PC-3 (cell line): ENCODE results near the gene OSR1. TPM values are rescaled to one million over a fixed set of nuclear protein-coding genes. Genes with fewer than 3 reads are reported as not detected.

Experiments
- ATAC-seq: fragments of 200-7000 bp; cut with Tn5 transposase; 2 replicates; pipeline ENCODE4 v1.9.1; 2020; ENCODE audit warnings: mild to moderate bottlenecking, moderate library complexity
- BruUV-seq: library from RNA; stranded (reverse); fragments of 400-500 nt; replicated peaks from 2 replicates; lab custom pipeline; 2021; lab: Mats Ljungman, UMichigan
- CTCF ChIA-PET: fragments of 300-600 bp; sonication (Branson Sonifier 250); formaldehyde crosslinking; loops from one replicate; lab custom pipeline; 2022; ENCODE audit warnings: antibody characterized with exemption; lab: Charles Lee
- POLR2A ChIA-PET: fragments of 300-600 bp; sonication (Branson Sonifier 250); formaldehyde crosslinking; loops from one replicate; lab custom pipeline; 2022; ENCODE audit warnings: antibody characterized with exemption; ENCODE audit not compliant: unreplicated experiment; lab: Charles Lee
- DNase-seq: peaks from one replicate; pipeline ENCODE4 v3.0.0-alpha.2; 2015
- H2AFZ ChIP-seq: fragments of 300-600 bp; sonication (generic); 2 replicates; pipeline ENCODE4 v1.6.0; 2016; ENCODE audit warnings: antibody characterized with exemption, low read length
- H3F3A ChIP-seq: fragments of 300-600 bp; sonication (generic); one replicate; pipeline ENCODE4 v1.6.0; 2017; ENCODE audit warnings: antibody characterized with exemption, low read length, control low read depth, mild to moderate bottlenecking; ENCODE audit not compliant: unreplicated experiment
- H3K27ac ChIP-seq: fragments of 300-600 bp; sonication (generic); 2 replicates; pipeline ENCODE4 v1.5.1; 2016; ENCODE audit warnings: mild to moderate bottlenecking, low read length
- H3K27me3 ChIP-seq: fragments of 300-600 bp; sonication (generic); 2 replicates; pipeline ENCODE4 v1.6.1; 2016; ENCODE audit warnings: low read length, mixed read lengths
- H3K36me3 ChIP-seq: fragments of 300-600 bp; sonication (generic); 2 replicates; pipeline ENCODE4 v1.6.1; 2016; ENCODE audit warnings: low read depth, mixed run types, low read length, mixed read lengths
- H3K4me1 ChIP-seq: fragments of 300-600 bp; sonication (generic); 2 replicates; pipeline ENCODE4 v1.5.1; 2016; ENCODE audit warnings: low read length; ENCODE audit not compliant: insufficient read depth
- H3K4me2 ChIP-seq: fragments of 300-600 bp; sonication (generic); 2 replicates; pipeline ENCODE4 v1.6.0; 2016; ENCODE audit warnings: low read length
- H3K4me3 ChIP-seq: fragments of 300-600 bp; sonication (generic); 2 replicates; pipeline ENCODE4 v1.5.1; 2016; ENCODE audit warnings: mild to moderate bottlenecking, low read length, mixed read lengths
- H3K79me2 ChIP-seq: fragments of 300-600 bp; sonication (generic); 2 replicates; pipeline ENCODE4 v1.6.1; 2017; ENCODE audit warnings: low read length, mixed read lengths
- H3K9ac ChIP-seq: fragments of 300-600 bp; sonication (generic); 2 replicates; pipeline ENCODE4 v1.6.0; 2016; ENCODE audit warnings: mild to moderate bottlenecking, low read length
- H3K9me2 ChIP-seq: fragments of 300-600 bp; sonication (generic); replicated peaks from 2 replicates; pipeline ENCODE4 v1.6.1; 2016; ENCODE audit warnings: mixed run types, low read length, mixed read lengths
- H3K9me3 ChIP-seq: fragments of 300-600 bp; sonication (generic); 2 replicates; pipeline ENCODE4 v1.6.1; 2016; ENCODE audit warnings: low read length, mixed read lengths
- H4K20me1 ChIP-seq: fragments of 300-600 bp; sonication (generic); 2 replicates; pipeline ENCODE4 v1.6.1; 2016; ENCODE audit warnings: low read length, mixed read lengths
- CTCF ChIP-seq: fragments of 300-600 bp; sonication (generic); conservative IDR thresholded peaks from 2 replicates; pipeline ENCODE4 v1.5.1; 2017; ENCODE audit warnings: antibody characterized with exemption, low read depth, mild to moderate bottlenecking, low read length
- EZH2 ChIP-seq: fragments of 300-600 bp; sonication (generic); IDR thresholded peaks from one replicate; pipeline ENCODE4 v1.6.1; 2017; ENCODE audit warnings: antibody characterized with exemption, mild to moderate bottlenecking, low read length; ENCODE audit not compliant: unreplicated experiment
- EZH2phosphoT487 ChIP-seq: fragments of 300-600 bp; sonication (generic); IDR thresholded peaks from 2 replicates; pipeline ENCODE4 v1.6.1; 2018; ENCODE audit warnings: mild to moderate bottlenecking, antibody characterized with exemption, low read length, borderline replicate concordance
- intact Hi-C: fragments of 100-400 bp; cut with micrococcal nuclease; formaldehyde crosslinking; loops from 2 replicates; pipeline ENCODE4 v1.9.0; 2023
- total RNA-seq: library from RNA; depleted of rRNA; stranded (reverse); fragments of >200 nt; gene quantifications from 2 replicates; pipeline ENCODE4 v1.2.3, GENCODE V29; 2014

OSR1 gene
- total RNA-seq, 1 experiment from 2014 or later: 33.5 TPM

GRCh38 chr2:19346983-19347618, 11.3 kb downstream of the OSR1 start:
- H3K9ac ChIP-seq: peak overlapping the region; percentile 90
- BruUV-seq: no TSS peak
- peak overlapping the region; percentile 51 for H3K27ac ChIP-seq
- ChIA-PET POLR2A (interaction anchor here (0.5 to 0.6 kb wide), 3 partner anchors 48 to 523 kb away, joined by 3 to 6 read pairs (median 3); no protein-coding TSS in a partner anchor), CTCF (no interaction called here)
- no peaks in the 10 kb centered on the region for H4K20me1 ChIP-seq
- H3K36me3 ChIP-seq: peaks cover 6% of the 10 kb centered on the region
- intact Hi-C loops: loop anchor here (10.0 kb wide), 1 partner anchor 202 kb away; no protein-coding TSS in a partner anchor
- H3K79me2 ChIP-seq: peaks cover 10% of the 10 kb centered on the region
- no peaks in the 10 kb centered on the region for H3F3A ChIP-seq
- ATAC-seq: no peak
- TF ChIP-seq CTCF (no peak), EZH2 (no peak), EZH2phosphoT487 (no peak)
- no peak for DNase-seq
- H3K4me2 ChIP-seq: peak overlapping the region; percentile 91
- H2AFZ ChIP-seq: peak overlapping the region; percentile 67
- no peaks in the 10 kb centered on the region for H3K9me3 ChIP-seq
- peak overlapping the region; percentile 73 for H3K4me3 ChIP-seq
- H3K27me3 ChIP-seq: no peaks in the 10 kb centered on the region
- peaks cover 7% of the 10 kb centered on the region for H3K4me1 ChIP-seq
- H3K9me2 ChIP-seq: no peaks in the 10 kb centered on the region

- intact Hi-C loops: no loop called here
- DNase-seq (no peak), ATAC-seq (no peak)
- H4K20me1 ChIP-seq: no peaks in the 10 kb centered on the region
- no peaks in the 10 kb centered on the region for H3K9me3 ChIP-seq
- CTCF ChIA-PET: no interaction called here
- no TSS peak for BruUV-seq
- H3K4me2 ChIP-seq: no peak overlapping the region
- H3K4me1 ChIP-seq: no peaks in the 10 kb centered on the region
- H3K79me2 ChIP-seq: no peaks in the 10 kb centered on the region
- H3F3A ChIP-seq: no peaks in the 10 kb centered on the region
- TF ChIP-seq EZH2phosphoT487: no peak
- TF ChIP-seq EZH2: no peak
- TF ChIP-seq CTCF: no peak
- POLR2A ChIA-PET: interaction anchor here (0.6 kb wide), 1 partner anchor 1086 kb away, joined by 5 read pairs; no protein-coding TSS in a partner anchor
- no peak overlapping the region for H3K4me3 ChIP-seq
- H3K27ac ChIP-seq: no peak overlapping the region
- H3K36me3 ChIP-seq: no peaks in the 10 kb centered on the region
- no peak overlapping the region for H3K9ac ChIP-seq
- H3K9me2 ChIP-seq: no peaks in the 10 kb centered on the region
- H3K27me3 ChIP-seq: no peaks in the 10 kb centered on the region
- no peak overlapping the region for H2AFZ ChIP-seq
Measured at GRCh38 chr2:19337742-19338141, 20.7 kb downstream of the OSR1 start.

GRCh38 chr2:19337202-19337601, 21.2 kb downstream of the OSR1 start:
- POLR2A ChIA-PET: no interaction called here
- CTCF ChIA-PET: no interaction called here

More at GRCh38 chr2:19337202-19337601, 21.2 kb downstream of the OSR1 start:
- H3K36me3 ChIP-seq: no peaks in the 10 kb centered on the region
- ATAC-seq (peak; percentile 35; the same call in 1 of the 2 replicates), DNase-seq (no peak)
- no peak for TF ChIP-seq EZH2phosphoT487
- TF ChIP-seq CTCF: no peak
- no peaks in the 10 kb centered on the region for H3K4me1 ChIP-seq
- no peak overlapping the region for H2AFZ ChIP-seq
- no peak overlapping the region for H3K9ac ChIP-seq
- H3K9me3 ChIP-seq: no peaks in the 10 kb centered on the region
- no TSS peak for BruUV-seq
- no peaks in the 10 kb centered on the region for H3K9me2 ChIP-seq
- H3K79me2 ChIP-seq: no peaks in the 10 kb centered on the region
- H3K27ac ChIP-seq: no peak overlapping the region
- H3K4me3 ChIP-seq: no peak overlapping the region
- intact Hi-C loops: no loop called here
- no peak overlapping the region for H3K4me2 ChIP-seq
- H4K20me1 ChIP-seq: no peaks in the 10 kb centered on the region
- no peaks in the 10 kb centered on the region for H3F3A ChIP-seq
- no peaks in the 10 kb centered on the region for H3K27me3 ChIP-seq
